ENCODE data around the gene OR5B21.

Gene OR5B21

GRCh38 chr11:58490827-58491226, 17.1 kb downstream of the OR5B21 start:
- DNase-seq, result no peak

DNA sequence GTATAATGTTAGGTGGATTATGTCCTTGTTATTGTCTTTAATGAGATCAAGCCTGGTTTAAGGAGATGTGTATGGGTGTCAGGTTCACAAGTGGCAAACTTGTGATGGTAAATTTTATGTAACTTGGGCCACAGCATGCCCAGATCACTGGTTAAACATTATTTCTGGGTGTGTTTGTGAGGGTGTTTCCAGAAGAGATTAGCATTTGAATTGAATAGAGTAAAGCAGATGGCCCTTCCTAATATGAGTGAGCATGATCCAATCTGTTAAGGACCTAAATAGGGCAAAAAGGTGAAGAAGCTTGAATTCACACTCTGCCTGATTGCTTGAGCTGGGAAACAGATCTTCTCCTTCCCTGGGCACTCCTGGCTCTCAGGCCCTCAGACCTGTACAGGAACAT, 20.7 kb downstream of the OR5B21 start:
- no peak for DNase-seq

- no peak for DNase-seq
Observed at GRCh38 chr11:58485961-58486360, 21.9 kb downstream of the OR5B21 start.

GRCh38 chr11:58471892-58472291, 36.0 kb downstream of the OR5B21 start:
- DNase-seq, result peak in 1 of 2 experiments; percentile 27

GRCh38 chr11:58466293-58466692, 41.6 kb downstream of the OR5B21 start:
- DNase-seq, result no peak

DNA sequence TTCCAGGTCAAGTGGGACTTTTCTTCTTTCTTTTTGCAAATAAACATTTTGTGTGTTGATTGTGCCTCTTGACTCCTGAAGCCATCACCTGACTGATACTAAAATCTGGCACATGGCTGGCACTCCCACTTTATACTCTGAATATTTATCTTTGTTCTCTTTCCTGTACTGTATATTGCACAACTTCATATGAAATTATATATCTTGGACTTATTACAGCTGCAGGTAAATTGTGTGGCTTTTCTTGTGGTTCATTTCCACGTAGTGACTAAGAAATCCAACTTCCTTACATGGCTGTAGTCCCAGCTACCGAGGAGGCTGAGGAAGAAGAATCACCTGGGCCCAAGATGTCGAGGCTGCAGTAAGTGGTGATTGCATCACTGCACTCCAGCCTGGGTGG, 42.2 kb downstream of the OR5B21 start:
- no peak for DNase-seq
